ENCODE data around the gene UHMK1. TPM values are rescaled to one million over a fixed set of nuclear protein-coding genes. Genes with fewer than 3 reads are reported as not detected.
"Not testable (repeated sequence)": the region's sequence is repeated elsewhere in the genome, so short reads cannot be mapped to it uniquely, and the experiment has no call there.

Gene UHMK1
- total RNA-seq, 1 experiment from 2014 or later: 62.2 TPM

- CTCF ChIA-PET: no interaction called here
Observed at GRCh38 chr1:162458236-162458635, 39.4 kb upstream of the UHMK1 start.

GRCh38 chr1:162462425-162462824 is 35.2 kb upstream of the UHMK1 start:
- BruUV-seq (replicated peaks); DNase-seq (ENCODE audit: low spot score); intact Hi-C loops (cut with micrococcal nuclease; ENCODE audit: unreplicated experiment); POLR2A ChIA-PET (ENCODE audit: low non-redundant PET); H3K27ac ChIP-seq (ENCODE audit: low read depth, low read length, poor library complexity, severe bottlenecking); CTCF ChIA-PET; H3K27me3 ChIP-seq (replicated peaks; ENCODE audit: insufficient read depth, low read depth, low read length, poor library complexity); H3K4me3 ChIP-seq (ENCODE audit: low read depth, low read length, poor library complexity, severe bottlenecking); H3K36me3 ChIP-seq (ENCODE audit: insufficient read depth, low read length, poor library complexity, severe bottlenecking); H3K9me3 ChIP-seq (ENCODE audit: low read depth, low read length, poor library complexity, severe bottlenecking); H3K4me1 ChIP-seq (ENCODE audit: insufficient read depth, low read length, poor library complexity, severe bottlenecking): not testable (repeated sequence)

More at GRCh38 chr1:162458236-162458635, 39.4 kb upstream of the UHMK1 start:
- H3K36me3 ChIP-seq (ENCODE audit: insufficient read depth, low read length, poor library complexity, severe bottlenecking): no peaks in the 10 kb centered on the region
- BruUV-seq (replicated peaks): no TSS peak
- TF ChIP-seq CTCF (conservative IDR thresholded peaks at IDR 0.05; ENCODE audit: low read depth, low read length): no peak
- TF ChIP-seq EZH2 (IDR thresholded peaks at IDR 0.05; ENCODE audit: borderline replicate concordance, low read depth, low read length, poor library complexity, severe bottlenecking): no peak
- POLR2A ChIA-PET (ENCODE audit: low non-redundant PET): no interaction called here
- no peak for DNase-seq (ENCODE audit: low spot score)
- H3K9me3 ChIP-seq (ENCODE audit: low read depth, low read length, poor library complexity, severe bottlenecking): no peaks in the 10 kb centered on the region
- H3K27ac ChIP-seq (ENCODE audit: low read depth, low read length, poor library complexity, severe bottlenecking): no peak overlapping the region
- no peaks in the 10 kb centered on the region for H3K27me3 ChIP-seq (replicated peaks; ENCODE audit: insufficient read depth, low read depth, low read length, poor library complexity)
- no peak overlapping the region for H3K4me3 ChIP-seq (ENCODE audit: low read depth, low read length, poor library complexity, severe bottlenecking)
- intact Hi-C loops (cut with micrococcal nuclease; ENCODE audit: unreplicated experiment): no loop called here
- H3K4me1 ChIP-seq (ENCODE audit: insufficient read depth, low read length, poor library complexity, severe bottlenecking): no peaks in the 10 kb centered on the region

GRCh38 chr1:162463021-162463420 is 34.6 kb upstream of the UHMK1 start:
- H3K36me3 ChIP-seq (ENCODE audit: insufficient read depth, low read length, poor library complexity, severe bottlenecking): no peaks in the 10 kb centered on the region
- DNase-seq (ENCODE audit: low spot score): no peak
- no peaks in the 10 kb centered on the region for H3K9me3 ChIP-seq (ENCODE audit: low read depth, low read length, poor library complexity, severe bottlenecking)
- TF ChIP-seq CTCF (conservative IDR thresholded peaks at IDR 0.05; ENCODE audit: low read depth, low read length): no peak
- no peak for TF ChIP-seq EZH2 (IDR thresholded peaks at IDR 0.05; ENCODE audit: borderline replicate concordance, low read depth, low read length, poor library complexity, severe bottlenecking)
- intact Hi-C loops (cut with micrococcal nuclease; ENCODE audit: unreplicated experiment): no loop called here
- no peak overlapping the region for H3K27ac ChIP-seq (ENCODE audit: low read depth, low read length, poor library complexity, severe bottlenecking)
- H3K27me3 ChIP-seq (replicated peaks; ENCODE audit: insufficient read depth, low read depth, low read length, poor library complexity): no peaks in the 10 kb centered on the region
- no TSS peak for BruUV-seq (replicated peaks)
- POLR2A ChIA-PET (ENCODE audit: low non-redundant PET): no interaction called here
- no peak overlapping the region for H3K4me3 ChIP-seq (ENCODE audit: low read depth, low read length, poor library complexity, severe bottlenecking)
- no peaks in the 10 kb centered on the region for H3K4me1 ChIP-seq (ENCODE audit: insufficient read depth, low read length, poor library complexity, severe bottlenecking)
- CTCF ChIA-PET: no interaction called here

DNA sequence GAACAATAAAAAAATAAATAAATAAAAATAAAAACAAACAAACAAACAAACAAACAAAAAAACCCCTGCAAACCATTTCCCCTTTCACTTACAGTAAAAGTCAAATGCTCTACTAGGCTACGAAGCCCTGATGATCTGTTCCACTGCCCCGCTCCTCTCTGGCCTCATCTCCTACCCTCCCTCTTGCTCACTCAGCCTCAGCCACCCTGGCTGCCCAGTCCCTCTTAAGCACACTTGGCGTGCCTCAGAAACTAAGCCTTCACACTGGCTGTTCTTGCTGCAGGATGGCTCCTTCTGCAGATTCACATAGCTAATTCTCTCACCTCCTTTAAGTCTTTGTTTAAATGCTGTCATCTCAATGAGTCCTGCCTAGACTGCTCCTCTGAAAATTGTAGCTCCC is 30.8 kb upstream of the UHMK1 start:
- no peaks in the 10 kb centered on the region for H3K9me3 ChIP-seq (ENCODE audit: low read depth, low read length, poor library complexity, severe bottlenecking)
- H3K4me1 ChIP-seq (ENCODE audit: insufficient read depth, low read length, poor library complexity, severe bottlenecking): no peaks in the 10 kb centered on the region
- H3K27ac ChIP-seq (ENCODE audit: low read depth, low read length, poor library complexity, severe bottlenecking): no peak overlapping the region
- no peak overlapping the region for H3K4me3 ChIP-seq (ENCODE audit: low read depth, low read length, poor library complexity, severe bottlenecking)
- BruUV-seq (replicated peaks): no TSS peak
- no peak for TF ChIP-seq EZH2 (IDR thresholded peaks at IDR 0.05; ENCODE audit: borderline replicate concordance, low read depth, low read length, poor library complexity, severe bottlenecking)
- TF ChIP-seq CTCF (conservative IDR thresholded peaks at IDR 0.05; ENCODE audit: low read depth, low read length): no peak
- POLR2A ChIA-PET (ENCODE audit: low non-redundant PET): interaction anchor here (0.6 kb wide), 1 partner anchor 50 kb away, joined by 3 read pairs; no protein-coding TSS in a partner anchor
- H3K27me3 ChIP-seq (replicated peaks; ENCODE audit: insufficient read depth, low read depth, low read length, poor library complexity): no peaks in the 10 kb centered on the region
- no peak for DNase-seq (ENCODE audit: low spot score)
- intact Hi-C loops (cut with micrococcal nuclease; ENCODE audit: unreplicated experiment): no loop called here
- CTCF ChIA-PET: no interaction called here
- no peaks in the 10 kb centered on the region for H3K36me3 ChIP-seq (ENCODE audit: insufficient read depth, low read length, poor library complexity, severe bottlenecking)

Measured in A673 (cell line).